ENCODE measurements around the gene MIDN. TPM values are rescaled to one million over a fixed set of nuclear protein-coding genes. Genes with fewer than 3 reads are reported as not detected.
A peak's percentile ranks its signal among the peaks of the same experiment; 100 is the strongest.

The MIDN gene
- total RNA-seq, 2 donors from 2014 or later: 76.5 to 86.3 TPM

GRCh38 chr19:1219786-1220476, 28.5 kb upstream of the MIDN start:
- no peak for DNase-seq (ENCODE audit: low spot score)
- intact Hi-C loops (cut with DNase I): loop anchor here in 1 of 2 donors (2.0 kb wide), 1 partner anchor 19 kb away; the partner anchor contains the start of gene CBARP

- no peak for DNase-seq (ENCODE audit: low spot score)
- intact Hi-C loops (cut with DNase I): loop anchor here in 1 of 2 donors (2.0 kb wide), 1 partner anchor 18 kb away; the partner anchor contains the start of gene CBARP
These were observed 27.9 kb upstream of the MIDN start for GRCh38 chr19:1220477-1220930.

- peak; percentile 91 for DNase-seq (ENCODE audit: low spot score)
- intact Hi-C loops (cut with DNase I): loop anchor here in 1 of 2 donors (2.0 kb wide), 1 partner anchor 18 kb away; the partner anchor contains the start of gene CBARP
These were observed 27.1 kb upstream of the MIDN start for GRCh38 chr19:1220976-1221903.

- intact Hi-C loops (cut with DNase I): loop anchor here in 1 of 2 donors (2.0 kb wide), 1 partner anchor 17 kb away; the partner anchor contains the start of gene CBARP
- no peak for DNase-seq (ENCODE audit: low spot score)
These were observed 26.5 kb upstream of the MIDN start for GRCh38 chr19:1221904-1222255.

- intact Hi-C loops (cut with DNase I): no loop called here
These were observed 26.0 kb upstream of the MIDN start for GRCh38 chr19:1222394-1222793.

GRCh38 chr19:1223018-1223855, 25.1 kb upstream of the MIDN start:
- intact Hi-C loops (cut with DNase I): no loop called here
- DNase-seq (ENCODE audit: low spot score): no peak

More at GRCh38 chr19:1222394-1222793, 26.0 kb upstream of the MIDN start:
- no peak for DNase-seq (ENCODE audit: low spot score)

- DNase-seq (ENCODE audit: low spot score): no peak
- intact Hi-C loops (cut with DNase I): no loop called here
These were observed 24.1 kb upstream of the MIDN start for GRCh38 chr19:1224047-1224825.

- no peak for DNase-seq (ENCODE audit: low spot score)
- intact Hi-C loops (cut with DNase I): no loop called here
These were observed 23.5 kb upstream of the MIDN start for GRCh38 chr19:1224847-1225246.

- DNase-seq (ENCODE audit: low spot score): no peak
- intact Hi-C loops (cut with DNase I): no loop called here
These were observed 22.8 kb upstream of the MIDN start for GRCh38 chr19:1225440-1226226.

GRCh38 chr19:1226227-1226518, 22.2 kb upstream of the MIDN start:
- intact Hi-C loops (cut with DNase I): no loop called here
- DNase-seq (ENCODE audit: low spot score): no peak

GRCh38 chr19:1226522-1227303, 21.7 kb upstream of the MIDN start:
- intact Hi-C loops (cut with DNase I): no loop called here
- no peak for DNase-seq (ENCODE audit: low spot score)

GRCh38 chr19:1227304-1228054, 20.9 kb upstream of the MIDN start:
- intact Hi-C loops (cut with DNase I): no loop called here
- no peak for DNase-seq (ENCODE audit: low spot score)

- intact Hi-C loops (cut with DNase I): no loop called here
- no peak for DNase-seq (ENCODE audit: low spot score)
These were observed 20.0 kb upstream of the MIDN start for GRCh38 chr19:1228161-1228957.

- DNase-seq (ENCODE audit: low spot score): no peak
- intact Hi-C loops (cut with DNase I): no loop called here
These were observed 19.1 kb upstream of the MIDN start for GRCh38 chr19:1229056-1229923.

Measured in posterior vena cava (tissue), 2 donors.